Measurements from ENCODE around the gene PRSS2. TPM values are rescaled to one million over a fixed set of nuclear protein-coding genes. Genes with fewer than 3 reads are reported as not detected.
"Not testable (repeated sequence)": the region's sequence is repeated elsewhere in the genome, so short reads cannot be mapped to it uniquely, and the experiment has no call there.

Gene PRSS2
- total RNA-seq, 1 donor from 2014 or later = not detected

- H3K27me3 ChIP-seq (ENCODE audit: insufficient read depth, low read length) = peaks cover 7% of the 10 kb centered on the region
- no peak for DNase-seq (ENCODE audit: low read depth)
- FAIRE-seq = no peak
- H3K36me3 ChIP-seq (ENCODE audit: insufficient read depth, low read length) = no peaks in the 10 kb centered on the region
- TF ChIP-seq CTCF (IDR thresholded peaks at IDR 0.05; ENCODE audit: insufficient read depth, low read depth, low read length) (no peak), EZH2 (IDR thresholded peaks at IDR 0.05; ENCODE audit: insufficient read depth, low read length) (no peak)
- H3K36me3 Mint-ChIP-seq (ENCODE audit: low read depth, unreplicated experiment) = no peaks in the 10 kb centered on the region
- H3K9ac ChIP-seq (ENCODE audit: low read length) = no peak overlapping the region
- no peak overlapping the region for H2AFZ ChIP-seq (ENCODE audit: low read depth, low read length)
- H3K27ac Mint-ChIP-seq (ENCODE audit: unreplicated experiment) = no peak overlapping the region
- no peaks in the 10 kb centered on the region for H3K79me2 ChIP-seq (ENCODE audit: insufficient read depth, low read length)
- H3K4me1 ChIP-seq (ENCODE audit: insufficient read depth, low read length) = no peaks in the 10 kb centered on the region
- no peak overlapping the region for H3K4me3 Mint-ChIP-seq (ENCODE audit: unreplicated experiment)
- H4K20me1 ChIP-seq (ENCODE audit: insufficient read depth, low read length) = no peaks in the 10 kb centered on the region
- no peaks in the 10 kb centered on the region for H3K27me3 Mint-ChIP-seq (ENCODE audit: low read depth, unreplicated experiment)
- H3K4me2 ChIP-seq (ENCODE audit: low read length) = no peak overlapping the region
- no peak overlapping the region for H3K27ac ChIP-seq (ENCODE audit: low read depth, low read length)
- no peak overlapping the region for H3K4me3 ChIP-seq (ENCODE audit: insufficient read depth, low read depth, low read length)
- H3K9me3 ChIP-seq (ENCODE audit: insufficient read depth, low read depth, low read length) = no peaks in the 10 kb centered on the region
- H3K4me1 Mint-ChIP-seq (ENCODE audit: low read depth, unreplicated experiment) = no peaks in the 10 kb centered on the region
- H3K9me3 Mint-ChIP-seq (ENCODE audit: unreplicated experiment) = no peaks in the 10 kb centered on the region
Observed at GRCh38 chr7:142733271-142733670, 37.5 kb upstream of the PRSS2 start.

- FAIRE-seq = no peak
- no peak for TF ChIP-seq EZH2 (IDR thresholded peaks at IDR 0.05; ENCODE audit: insufficient read depth, low read length)
- no peak for TF ChIP-seq CTCF (IDR thresholded peaks at IDR 0.05; ENCODE audit: insufficient read depth, low read depth, low read length)
- H3K36me3 Mint-ChIP-seq (ENCODE audit: low read depth, unreplicated experiment) = no peaks in the 10 kb centered on the region
Observed at GRCh38 chr7:142739923-142740492, 30.8 kb upstream of the PRSS2 start.

GRCh38 chr7:142740786-142741185, 30.0 kb upstream of the PRSS2 start:
- no peak for FAIRE-seq

More at GRCh38 chr7:142739923-142740492, 30.8 kb upstream of the PRSS2 start:
- Histone ChIP-seq H3K27ac (ENCODE audit: low read depth, low read length) (no peak overlapping the region), H3K79me2 (ENCODE audit: insufficient read depth, low read length) (no peaks in the 10 kb centered on the region), H4K20me1 (ENCODE audit: insufficient read depth, low read length) (no peaks in the 10 kb centered on the region), H3K27me3 (ENCODE audit: insufficient read depth, low read length) (peaks cover 8% of the 10 kb centered on the region), H3K4me3 (ENCODE audit: insufficient read depth, low read depth, low read length) (no peak overlapping the region), H3K9ac (ENCODE audit: low read length) (no peak overlapping the region), H2AFZ (ENCODE audit: low read depth, low read length) (no peak overlapping the region), H3K36me3 (ENCODE audit: insufficient read depth, low read length) (no peaks in the 10 kb centered on the region), H3K4me2 (ENCODE audit: low read length) (no peak overlapping the region), H3K4me1 (ENCODE audit: insufficient read depth, low read length) (no peaks in the 10 kb centered on the region), H3K9me3 (ENCODE audit: insufficient read depth, low read depth, low read length) (no peaks in the 10 kb centered on the region)
- H3K4me3 Mint-ChIP-seq (ENCODE audit: unreplicated experiment) = no peak overlapping the region
- no peak overlapping the region for H3K27ac Mint-ChIP-seq (ENCODE audit: unreplicated experiment)
- peaks cover 15% of the 10 kb centered on the region for H3K27me3 Mint-ChIP-seq (ENCODE audit: low read depth, unreplicated experiment)
- H3K9me3 Mint-ChIP-seq (ENCODE audit: unreplicated experiment) = no peaks in the 10 kb centered on the region
- no peaks in the 10 kb centered on the region for H3K4me1 Mint-ChIP-seq (ENCODE audit: low read depth, unreplicated experiment)
- no peak for DNase-seq (ENCODE audit: low read depth)

GRCh38 chr7:142741932-142742331, 28.8 kb upstream of the PRSS2 start:
- not testable (repeated sequence) for FAIRE-seq; H3K4me1 Mint-ChIP-seq (ENCODE audit: low read depth, unreplicated experiment)

More at GRCh38 chr7:142740786-142741185, 30.0 kb upstream of the PRSS2 start:
- no peak overlapping the region for H3K4me3 Mint-ChIP-seq (ENCODE audit: unreplicated experiment)
- no peaks in the 10 kb centered on the region for H3K36me3 Mint-ChIP-seq (ENCODE audit: low read depth, unreplicated experiment)
- peaks cover 15% of the 10 kb centered on the region for H3K27me3 Mint-ChIP-seq (ENCODE audit: low read depth, unreplicated experiment)
- no peak for TF ChIP-seq EZH2 (IDR thresholded peaks at IDR 0.05; ENCODE audit: insufficient read depth, low read length)
- Histone ChIP-seq H3K27ac (ENCODE audit: low read depth, low read length) (no peak overlapping the region), H3K9ac (ENCODE audit: low read length) (no peak overlapping the region), H3K4me3 (ENCODE audit: insufficient read depth, low read depth, low read length) (no peak overlapping the region), H4K20me1 (ENCODE audit: insufficient read depth, low read length) (no peaks in the 10 kb centered on the region), H3K9me3 (ENCODE audit: insufficient read depth, low read depth, low read length) (no peaks in the 10 kb centered on the region), H3K4me1 (ENCODE audit: insufficient read depth, low read length) (no peaks in the 10 kb centered on the region), H3K4me2 (ENCODE audit: low read length) (no peak overlapping the region), H3K27me3 (ENCODE audit: insufficient read depth, low read length) (peaks cover 8% of the 10 kb centered on the region), H3K36me3 (ENCODE audit: insufficient read depth, low read length) (no peaks in the 10 kb centered on the region), H3K79me2 (ENCODE audit: insufficient read depth, low read length) (no peaks in the 10 kb centered on the region), H2AFZ (ENCODE audit: low read depth, low read length) (no peak overlapping the region)
- H3K27ac Mint-ChIP-seq (ENCODE audit: unreplicated experiment) = no peak overlapping the region
- no peak for DNase-seq (ENCODE audit: low read depth)
- H3K9me3 Mint-ChIP-seq (ENCODE audit: unreplicated experiment) = no peaks in the 10 kb centered on the region
- no peaks in the 10 kb centered on the region for H3K4me1 Mint-ChIP-seq (ENCODE audit: low read depth, unreplicated experiment)

More at GRCh38 chr7:142741932-142742331, 28.8 kb upstream of the PRSS2 start:
- not testable (repeated sequence) for H3K27ac Mint-ChIP-seq (ENCODE audit: unreplicated experiment); H3K4me3 Mint-ChIP-seq (ENCODE audit: unreplicated experiment); H3K4me2 ChIP-seq (ENCODE audit: low read length); H3K27ac ChIP-seq (ENCODE audit: low read depth, low read length); H3K79me2 ChIP-seq (ENCODE audit: insufficient read depth, low read length); DNase-seq (ENCODE audit: low read depth); H3K4me3 ChIP-seq (ENCODE audit: insufficient read depth, low read depth, low read length); H3K36me3 Mint-ChIP-seq (ENCODE audit: low read depth, unreplicated experiment); H3K4me1 ChIP-seq (ENCODE audit: insufficient read depth, low read length); H3K9me3 Mint-ChIP-seq (ENCODE audit: unreplicated experiment); H4K20me1 ChIP-seq (ENCODE audit: insufficient read depth, low read length); H3K9ac ChIP-seq (ENCODE audit: low read length); H3K36me3 ChIP-seq (ENCODE audit: insufficient read depth, low read length); H3K27me3 ChIP-seq (ENCODE audit: insufficient read depth, low read length); H2AFZ ChIP-seq (ENCODE audit: low read depth, low read length); H3K9me3 ChIP-seq (ENCODE audit: insufficient read depth, low read depth, low read length)
- peaks cover 18% of the 10 kb centered on the region for H3K27me3 Mint-ChIP-seq (ENCODE audit: low read depth, unreplicated experiment)

All from astrocyte (in vitro differentiated cells and primary cell).